GM18517 (cell line): ENCODE data around the gene RGS10.

Experiments used
- ATAC-seq: cut with Tn5 transposase; IDR thresholded peaks from one replicate; pipeline ENCODE4 v1.9.1; 2021; ENCODE audit warnings: mild to moderate bottlenecking, moderate library complexity; ENCODE audit not compliant: unreplicated experiment

Gene RGS10

GRCh38 chr10:119520283-119520682 lies 22.2 kb downstream of the RGS10 start:
- ATAC-seq: no peak

GRCh38 chr10:119518936-119519335 lies 23.6 kb downstream of the RGS10 start:
- ATAC-seq: no peak

GRCh38 chr10:119518176-119518575 lies 24.3 kb downstream of the RGS10 start:
- ATAC-seq: peak; percentile 27

- ATAC-seq: peak; percentile 64
Measured at GRCh38 chr10:119517235-119518141, 25.0 kb downstream of the RGS10 start.

- peak; percentile 73 for ATAC-seq
Measured at GRCh38 chr10:119516381-119517234, 25.9 kb downstream of the RGS10 start.

- ATAC-seq: no peak
Measured at GRCh38 chr10:119515511-119516045, 26.9 kb downstream of the RGS10 start.

GRCh38 chr10:119514819-119515218 lies 27.7 kb downstream of the RGS10 start:
- ATAC-seq: no peak

- no peak for ATAC-seq
Measured at GRCh38 chr10:119511828-119512515, 30.5 kb downstream of the RGS10 start.

GRCh38 chr10:119509909-119510451 lies 32.5 kb downstream of the RGS10 start:
- ATAC-seq: no peak

- no peak for ATAC-seq
Measured at GRCh38 chr10:119507115-119507514, 35.4 kb downstream of the RGS10 start.

- ATAC-seq: no peak
Measured at GRCh38 chr10:119505588-119506315, 36.8 kb downstream of the RGS10 start.

GRCh38 chr10:119505131-119505551 lies 37.4 kb downstream of the RGS10 start:
- no peak for ATAC-seq

- ATAC-seq: no peak
Measured at GRCh38 chr10:119504651-119505050, 37.9 kb downstream of the RGS10 start.

GRCh38 chr10:119503821-119504220 lies 38.7 kb downstream of the RGS10 start:
- ATAC-seq: no peak

GRCh38 chr10:119502618-119503155 lies 39.8 kb downstream of the RGS10 start:
- no peak for ATAC-seq

- ATAC-seq: no peak
Measured at GRCh38 chr10:119502209-119502608, 40.3 kb downstream of the RGS10 start.

- no peak for ATAC-seq
Measured at GRCh38 chr10:119501690-119502089, 40.8 kb downstream of the RGS10 start.

- ATAC-seq: no peak
Measured at GRCh38 chr10:119500821-119501220, 41.7 kb downstream of the RGS10 start.

GRCh38 chr10:119500123-119500795 lies 42.3 kb downstream of the RGS10 start:
- no peak for ATAC-seq
